Stimulated activated naive CD8-positive, alpha-beta T cell treated with anti-CD3 and anti-CD28 coated beads, Interleukin-15, amount 100 ng/mL, for 72 hours (primary cell): Measurements from ENCODE around the gene PLEKHA1.

Experiments used
- ATAC-seq: fragments of 150-1000 bp; cut with Tn5 transposase; 2 replicates; pipeline ENCODE4 v1.10.0; 2021; ENCODE audit warnings: mild to moderate bottlenecking, moderate library complexity
- DNase-seq, 2 donors: peaks; one replicate each; pipeline ENCODE4 v3.0.0; 2021 to 2022
- H3K27ac Mint-ChIP-seq, 2 donors: one replicate each; pipeline ENCODE4 v1.8.0; 2022; ENCODE audit warnings: mild to moderate bottlenecking in 2 of 2, mixed read lengths in 2 of 2, moderate library complexity in 2 of 2
- H3K27me3 Mint-ChIP-seq: one replicate; pipeline ENCODE4 v1.8.0; 2022; ENCODE audit warnings: mixed read lengths
- H3K4me1 Mint-ChIP-seq: one replicate; pipeline ENCODE4 v1.8.0; 2022; ENCODE audit warnings: mild to moderate bottlenecking, mixed read lengths
- H3K4me3 Mint-ChIP-seq, 2 donors: one replicate each; pipeline ENCODE4 v1.8.0; 2022; ENCODE audit warnings: mild to moderate bottlenecking in 2 of 2, mixed read lengths in 2 of 2, moderate library complexity in 1 of 2
- H3K9me3 Mint-ChIP-seq, 2 donors: one replicate each; pipeline ENCODE4 v1.8.0; 2022; ENCODE audit warnings: mixed read lengths in 2 of 2

PLEKHA1 gene

GRCh38 chr10:122342293-122343134 lies 32.0 kb upstream of the PLEKHA1 start:
- Mint-ChIP-seq H3K9me3 (no peaks in the 10 kb centered on the region), H3K27me3 (no peaks in the 10 kb centered on the region), H3K27ac (peak overlapping the region in 1 of 2 donors; percentile 29), H3K4me1 (peaks cover 30% of the 10 kb centered on the region), H3K4me3 (no peak overlapping the region)
- DNase-seq = peak; percentile 53 to 62
- ATAC-seq = peak; percentile 82

GRCh38 chr10:122343135-122343800 lies 31.2 kb upstream of the PLEKHA1 start:
- no peak for ATAC-seq
- Mint-ChIP-seq H3K27ac (peak overlapping the region in 1 of 2 donors; percentile 21), H3K4me1 (peaks cover 30% of the 10 kb centered on the region)

GRCh38 chr10:122343936-122344335 lies 30.6 kb upstream of the PLEKHA1 start:
- Mint-ChIP-seq H3K27ac (no peak overlapping the region), H3K9me3 (no peaks in the 10 kb centered on the region), H3K27me3 (no peaks in the 10 kb centered on the region), H3K4me3 (no peak overlapping the region), H3K4me1 (peaks cover 30% of the 10 kb centered on the region)
- DNase-seq (no peak), ATAC-seq (no peak)

More at GRCh38 chr10:122343135-122343800, 31.2 kb upstream of the PLEKHA1 start:
- no peaks in the 10 kb centered on the region for H3K9me3 Mint-ChIP-seq
- H3K27me3 Mint-ChIP-seq = no peaks in the 10 kb centered on the region
- no peak overlapping the region for H3K4me3 Mint-ChIP-seq
- DNase-seq = no peak

- H3K9me3 Mint-ChIP-seq = no peaks in the 10 kb centered on the region
- no peak overlapping the region for H3K27ac Mint-ChIP-seq
- no peak for DNase-seq
- H3K4me3 Mint-ChIP-seq = no peak overlapping the region
- ATAC-seq = peak; percentile 36
- H3K4me1 Mint-ChIP-seq = peaks cover 30% of the 10 kb centered on the region
- no peaks in the 10 kb centered on the region for H3K27me3 Mint-ChIP-seq
These were observed 29.7 kb upstream of the PLEKHA1 start for GRCh38 chr10:122344741-122345258.

GRCh38 chr10:122346326-122346950 lies 28.1 kb upstream of the PLEKHA1 start:
- no peak overlapping the region for H3K27ac Mint-ChIP-seq
- no peak overlapping the region for H3K4me3 Mint-ChIP-seq
- H3K4me1 Mint-ChIP-seq = peaks cover 30% of the 10 kb centered on the region
- DNase-seq (no peak), ATAC-seq (no peak)
- no peaks in the 10 kb centered on the region for H3K9me3 Mint-ChIP-seq
- peaks cover 5% of the 10 kb centered on the region for H3K27me3 Mint-ChIP-seq

GRCh38 chr10:122347170-122347841 lies 27.2 kb upstream of the PLEKHA1 start:
- ATAC-seq = no peak
- DNase-seq = no peak
- peaks cover 7% of the 10 kb centered on the region for H3K27me3 Mint-ChIP-seq
- H3K4me1 Mint-ChIP-seq = peaks cover 26% of the 10 kb centered on the region
- H3K27ac Mint-ChIP-seq = peak overlapping the region in 1 of 2 donors; percentile 59
- no peaks in the 10 kb centered on the region for H3K9me3 Mint-ChIP-seq
- H3K4me3 Mint-ChIP-seq = no peak overlapping the region

- H3K27me3 Mint-ChIP-seq = peaks cover 7% of the 10 kb centered on the region
- no peak for DNase-seq
- no peak overlapping the region for H3K27ac Mint-ChIP-seq
- no peak overlapping the region for H3K4me3 Mint-ChIP-seq
- H3K4me1 Mint-ChIP-seq = peaks cover 14% of the 10 kb centered on the region
- no peak for ATAC-seq
- no peaks in the 10 kb centered on the region for H3K9me3 Mint-ChIP-seq
These were observed 26.0 kb upstream of the PLEKHA1 start for GRCh38 chr10:122348512-122348911.

- ATAC-seq = no peak
- DNase-seq = no peak
- Mint-ChIP-seq H3K4me1 (peaks cover 10% of the 10 kb centered on the region), H3K27ac (no peak overlapping the region), H3K9me3 (no peaks in the 10 kb centered on the region), H3K4me3 (no peak overlapping the region), H3K27me3 (peaks cover 7% of the 10 kb centered on the region)
These were observed 25.6 kb upstream of the PLEKHA1 start for GRCh38 chr10:122348935-122349361.

GRCh38 chr10:122349758-122350369 lies 24.6 kb upstream of the PLEKHA1 start:
- no peak for DNase-seq
- ATAC-seq = no peak
- Mint-ChIP-seq H3K4me1 (peaks cover 2% of the 10 kb centered on the region), H3K9me3 (no peaks in the 10 kb centered on the region), H3K27me3 (peaks cover 7% of the 10 kb centered on the region), H3K27ac (no peak overlapping the region), H3K4me3 (no peak overlapping the region)

GRCh38 chr10:122350893-122351292 lies 23.6 kb upstream of the PLEKHA1 start:
- Mint-ChIP-seq H3K4me3 (no peak overlapping the region), H3K27me3 (peaks cover 7% of the 10 kb centered on the region), H3K9me3 (no peaks in the 10 kb centered on the region), H3K27ac (peak overlapping the region in 1 of 2 donors; percentile 36), H3K4me1 (no peaks in the 10 kb centered on the region)
- ATAC-seq (no peak), DNase-seq (no peak)

- Mint-ChIP-seq H3K4me3 (no peak overlapping the region), H3K27me3 (peaks cover 7% of the 10 kb centered on the region), H3K27ac (no peak overlapping the region), H3K4me1 (no peaks in the 10 kb centered on the region), H3K9me3 (no peaks in the 10 kb centered on the region)
- no peak for ATAC-seq
- DNase-seq = no peak
These were observed 21.5 kb upstream of the PLEKHA1 start for GRCh38 chr10:122352817-122353525.

- Mint-ChIP-seq H3K27ac (no peak overlapping the region), H3K4me3 (no peak overlapping the region), H3K9me3 (peaks cover 8 to 10% of the 10 kb centered on the region in 2 donors), H3K4me1 (no peaks in the 10 kb centered on the region), H3K27me3 (peaks cover 7% of the 10 kb centered on the region)
- DNase-seq = no peak
- ATAC-seq = no peak
These were observed 20.1 kb upstream of the PLEKHA1 start for GRCh38 chr10:122354383-122354782.

- Mint-ChIP-seq H3K27me3 (no peaks in the 10 kb centered on the region), H3K9me3 (peaks cover 8 to 10% of the 10 kb centered on the region in 2 donors), H3K4me3 (no peak overlapping the region), H3K4me1 (peaks cover 4% of the 10 kb centered on the region), H3K27ac (no peak overlapping the region)
- DNase-seq (no peak), ATAC-seq (no peak)
These were observed 16.8 kb upstream of the PLEKHA1 start for GRCh38 chr10:122357685-122358084.

GRCh38 chr10:122359621-122360020 lies 14.9 kb upstream of the PLEKHA1 start:
- ATAC-seq (no peak), DNase-seq (no peak)
- Mint-ChIP-seq H3K27me3 (peaks cover 10% of the 10 kb centered on the region), H3K4me1 (peaks cover 9% of the 10 kb centered on the region), H3K4me3 (no peak overlapping the region), H3K9me3 (peaks cover 8 to 10% of the 10 kb centered on the region in 2 donors), H3K27ac (no peak overlapping the region)
